ENCODE results near the gene GPRC5B.

DNA sequence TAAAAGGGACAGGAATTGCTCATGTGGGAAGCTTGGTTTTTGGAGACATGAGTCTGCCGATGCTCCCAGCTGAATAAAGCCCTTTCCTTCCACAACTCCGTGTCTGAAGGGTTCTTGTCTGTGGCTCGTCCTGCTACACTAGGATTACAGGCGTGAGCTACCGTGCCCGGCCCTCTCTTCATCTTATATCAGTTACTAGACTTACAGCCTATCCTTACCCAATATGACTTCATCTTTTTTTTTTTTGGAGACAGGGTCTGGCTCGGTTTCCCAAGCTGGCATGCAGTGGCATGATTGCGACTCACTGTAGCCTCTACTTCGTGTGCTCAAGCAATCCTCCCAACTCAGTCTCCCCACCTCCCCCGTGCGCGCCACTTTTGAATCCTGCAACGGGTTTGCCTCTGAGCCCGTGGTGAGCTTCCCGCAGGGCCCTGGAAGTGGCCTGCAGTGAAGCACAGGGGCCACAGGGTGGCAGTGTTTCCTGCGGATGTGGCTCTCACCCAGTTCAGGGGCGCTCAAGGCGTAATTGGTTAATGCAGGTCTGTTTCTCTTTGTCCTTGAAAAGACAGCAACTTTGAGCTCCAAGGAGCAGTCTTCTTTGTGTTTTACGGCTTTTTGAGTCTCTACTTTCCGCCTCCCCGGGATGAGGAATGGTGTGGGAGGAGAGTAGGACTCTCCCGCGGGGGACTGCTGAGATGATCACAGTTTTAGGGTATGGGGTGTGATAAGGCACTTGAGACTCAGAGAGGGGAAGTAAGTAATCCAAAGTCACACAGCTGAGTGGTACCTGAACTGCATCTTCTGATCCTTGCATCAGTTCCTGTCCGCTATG lies 22.7 kb upstream of the GPRC5B start:
- TF ChIP-seq CTCF (conservative IDR thresholded peaks at IDR 0.05 in 1 of 2, IDR thresholded peaks at IDR 0.05 in 1 of 2; ENCODE audit: low read depth in 1 of 2, low read length in 2 of 2) (peak; percentile 98), EZH2 (IDR thresholded peaks at IDR 0.05; ENCODE audit: low read length, missing control alignments) (no peak)
